Bronchial epithelial cell (primary cell): Measurements from ENCODE around the gene USP54. TPM values are rescaled to one million over a fixed set of nuclear protein-coding genes. Genes with fewer than 3 reads are reported as not detected.

Experiments
- DNase-seq: peaks from one replicate; pipeline ENCODE4 v3.0.0-alpha.2; 2010; ENCODE audit warnings: low read depth
- FAIRE-seq: peaks from 2 replicates; lab custom pipeline; 2011; peaks lifted over from hg19 to GRCh38; lab: Jason Lieb, UNC
- H3K27me3 ChIP-seq: 2 replicates; pipeline ENCODE4 v1.5.1; 2011; ENCODE audit warnings: low read length; ENCODE audit not compliant: control insufficient read depth, insufficient read depth
- H3K36me3 ChIP-seq: 2 replicates; pipeline ENCODE4 v1.5.1; 2011; ENCODE audit warnings: low read length; ENCODE audit not compliant: control insufficient read depth, insufficient read depth
- H3K4me3 ChIP-seq: 2 replicates; pipeline ENCODE4 v1.5.1; 2011; ENCODE audit warnings: mild to moderate bottlenecking, low read depth, low read length, control low read depth
- CTCF ChIP-seq: IDR thresholded peaks from 2 replicates; pipeline ENCODE4 v1.5.1; 2011; ENCODE audit warnings: mild to moderate bottlenecking, moderate library complexity, low read length, control low read depth, inconsistent platforms; ENCODE audit not compliant: insufficient read depth, severe bottlenecking
- total RNA-seq: library from RNA; depleted of rRNA; stranded (reverse); fragments of >200 nt; gene quantifications from 2 replicates; pipeline ENCODE4 v1.2.1, GENCODE V29; 2014

USP54 gene
- total RNA-seq, 1 donor from 2014 or later, result 5.8 TPM

GRCh38 chr10:73512207-73512743 is 78.9 kb downstream of the USP54 start:
- no peak for TF ChIP-seq CTCF
- Histone ChIP-seq H3K36me3 (no peaks in the 10 kb centered on the region), H3K27me3 (no peaks in the 10 kb centered on the region), H3K4me3 (no peak overlapping the region)
- FAIRE-seq (no peak), DNase-seq (no peak)

GRCh38 chr10:73509695-73510094 is 81.4 kb downstream of the USP54 start:
- Histone ChIP-seq H3K36me3 (peaks cover 4% of the 10 kb centered on the region), H3K27me3 (no peaks in the 10 kb centered on the region), H3K4me3 (no peak overlapping the region)
- DNase-seq (no peak), FAIRE-seq (no peak)
- TF ChIP-seq CTCF, result no peak

GRCh38 chr10:73506491-73506890 is 84.7 kb downstream of the USP54 start:
- DNase-seq, result no peak
- FAIRE-seq, result no peak
- H3K36me3 ChIP-seq, result peaks cover 5% of the 10 kb centered on the region
- no peaks in the 10 kb centered on the region for H3K27me3 ChIP-seq
- no peak overlapping the region for H3K4me3 ChIP-seq
- no peak for TF ChIP-seq CTCF

GRCh38 chr10:73506074-73506473 is 85.1 kb downstream of the USP54 start:
- Histone ChIP-seq H3K36me3 (peaks cover 5% of the 10 kb centered on the region), H3K27me3 (no peaks in the 10 kb centered on the region), H3K4me3 (no peak overlapping the region)
- no peak for FAIRE-seq
- no peak for TF ChIP-seq CTCF
- DNase-seq, result no peak

- no peak for TF ChIP-seq CTCF
- Histone ChIP-seq H3K36me3 (peaks cover 5% of the 10 kb centered on the region), H3K4me3 (no peak overlapping the region), H3K27me3 (no peaks in the 10 kb centered on the region)
- no peak for DNase-seq
- no peak for FAIRE-seq
These were observed 88.1 kb downstream of the USP54 start for GRCh38 chr10:73503037-73503436.

GRCh38 chr10:73501651-73502050 is 89.5 kb downstream of the USP54 start:
- FAIRE-seq, result no peak
- Histone ChIP-seq H3K27me3 (no peaks in the 10 kb centered on the region), H3K4me3 (no peak overlapping the region), H3K36me3 (peaks cover 5% of the 10 kb centered on the region)
- TF ChIP-seq CTCF, result no peak
- no peak for DNase-seq
